Measurements from ENCODE around the gene EAF2.
"Not testable (repeated sequence)": the region's sequence is repeated elsewhere in the genome, so short reads cannot be mapped to it uniquely, and the experiment has no call there.

Gene EAF2

GRCh38 chr3:121834671-121835464, at the start of gene EAF2, which contains the start of gene IQCB1:
EAF2 (plus strand) TSS chr3:121835209; CDS start chr3:121835286, 77 bp downstream.
IQCB1 (minus strand) TSS chr3:121835060; CDS start chr3:121828960, 6,100 bp downstream.
- DNase-seq, result peak; percentile 73

GRCh38 chr3:121786485-121786884, 48.5 kb upstream of the EAF2 start:
- no peak for DNase-seq

GRCh38 chr3:121793078-121793477, 41.9 kb upstream of the EAF2 start:
- no peak for DNase-seq

GRCh38 chr3:121794264-121794983, 40.6 kb upstream of the EAF2 start:
- no peak for DNase-seq

GRCh38 chr3:121796970-121797369, 38.0 kb upstream of the EAF2 start:
- no peak for DNase-seq

GRCh38 chr3:121800906-121801305, 34.1 kb upstream of the EAF2 start:
- DNase-seq, result no peak

- DNase-seq, result no peak
Measured at GRCh38 chr3:121803771-121804320, 31.2 kb upstream of the EAF2 start.

- no peak for DNase-seq
Measured at GRCh38 chr3:121809249-121809648, 25.8 kb upstream of the EAF2 start.

GRCh38 chr3:121817753-121818152, 17.3 kb upstream of the EAF2 start:
- DNase-seq, result no peak

GRCh38 chr3:121818578-121818977, 16.4 kb upstream of the EAF2 start:
- DNase-seq, result no peak

GRCh38 chr3:121819236-121819635, 15.8 kb upstream of the EAF2 start:
- DNase-seq, result no peak

- no peak for DNase-seq
Measured at GRCh38 chr3:121821421-121822199, 13.4 kb upstream of the EAF2 start.

GRCh38 chr3:121822973-121823372, 12.0 kb upstream of the EAF2 start:
- DNase-seq, result no peak

GRCh38 chr3:121834157-121834670, 795 bp upstream of the EAF2 start:
- no peak for DNase-seq

GRCh38 chr3:121835465-121835801, 424 bp downstream of the EAF2 start:
- DNase-seq, result no peak

GRCh38 chr3:121836064-121836463, 1.1 kb downstream of the EAF2 start:
- DNase-seq, result no peak

- DNase-seq, result no peak
Measured at GRCh38 chr3:121836481-121836880, 1.5 kb downstream of the EAF2 start.

- no peak for DNase-seq
Measured at GRCh38 chr3:121839962-121840361, 5.0 kb downstream of the EAF2 start.

GRCh38 chr3:121844892-121845291, 9.9 kb downstream of the EAF2 start:
- DNase-seq, result no peak

- no peak for DNase-seq
Measured at GRCh38 chr3:121852256-121852655, 17.2 kb downstream of the EAF2 start.

- no peak for DNase-seq
Measured at GRCh38 chr3:121855555-121855954, 20.5 kb downstream of the EAF2 start.

GRCh38 chr3:121857778-121858177, 22.8 kb downstream of the EAF2 start:
- DNase-seq, result not testable (repeated sequence)

- DNase-seq, result not testable (repeated sequence)
Measured at GRCh38 chr3:121863247-121863646, 28.2 kb downstream of the EAF2 start.

All from NCI-H510A (cell line).